HepG2 (cell line): ENCODE data around the gene GSPT2. TPM values are rescaled to one million over a fixed set of nuclear protein-coding genes. Genes with fewer than 3 reads are reported as not detected.

Experiments
- ATAC-seq: fragments of 200-7000 bp; cut with Tn5 transposase; 3 replicates; pipeline ENCODE4 v1.9.1; 2020; ENCODE audit warnings: mild to moderate bottlenecking, moderate library complexity
- BruUV-seq: library from RNA; stranded (reverse); fragments of 400-500 nt; replicated peaks from 2 replicates; lab custom pipeline; 2021; lab: Mats Ljungman, UMichigan
- CTCF ChIA-PET: fragments of 300-600 bp; formaldehyde crosslinking; extraction: SDS; loops from one replicate; lab custom pipeline; 2021; ENCODE audit warnings: low total read pairs, inconsistent platforms, low intra/inter-chr PET ratio; lab: Yijun Ruan, JAX
- POLR2A ChIA-PET: fragments of 350-600 bp; sonication (Branson Sonifier 250); formaldehyde crosslinking; loops from one replicate; lab custom pipeline; 2020; ENCODE audit warnings: antibody characterized with exemption, inconsistent platforms; lab: Yijun Ruan, JAX
- DNase-seq: peaks from one replicate; pipeline ENCODE4 v3.0.0-alpha.2; 2015; ENCODE audit warnings: low spot score
- FAIRE-seq: peaks from 3 replicates; lab custom pipeline; 2011; peaks lifted over from hg19 to GRCh38; lab: Jason Lieb, UNC
- H2AFZ ChIP-seq: one replicate; pipeline ENCODE4 v1.6.1; 2011; ENCODE audit warnings: low read length, inconsistent platforms
- H3K27ac ChIP-seq: fragments of 300-600 bp; 3 replicates; pipeline ENCODE4 v1.8.0; 2011; ENCODE audit warnings: mixed run types, mild to moderate bottlenecking, mixed read lengths, low read length, inconsistent platforms; ENCODE audit not compliant: insufficient read depth; ENCODE audit errors: extremely low read length
- H3K27me3 ChIP-seq, 2 experiments: fragments of 200-600 bp in 1 of 2; 2 replicates in 1 of 2; 3 replicates in 1 of 2; pipeline versions ENCODE4 v1.6.0 to v1.8.0; 2011; ENCODE audit warnings: low read length in 2 of 2, mild to moderate bottlenecking in 2 of 2, moderate library complexity in 2 of 2, inconsistent platforms in 1 of 2; ENCODE audit not compliant: insufficient read depth in 2 of 2, control insufficient read depth in 1 of 2
- H3K36me3 ChIP-seq, 2 experiments: fragments of 200-600 bp in 1 of 2; replicated peaks in 1 of 2; 2 replicates in 1 of 2; 3 replicates in 1 of 2; pipeline versions ENCODE4 v1.5.1 to v1.8.0; 2011; ENCODE audit warnings: low read length in 2 of 2, inconsistent platforms in 1 of 2; ENCODE audit not compliant: insufficient read depth in 2 of 2, control insufficient read depth in 1 of 2
- H3K4me1 ChIP-seq: 2 replicates; pipeline ENCODE4 v1.5.1; 2012; ENCODE audit warnings: low read length, inconsistent platforms; ENCODE audit not compliant: insufficient read depth
- H3K4me2 ChIP-seq: 2 replicates; pipeline ENCODE4 v1.6.0; 2011; ENCODE audit warnings: low read depth, low read length, inconsistent platforms
- H3K4me3 ChIP-seq, 3 experiments: fragments of 200-600 bp in 1 of 3; sonication (generic), shearing (Covaris generic) in 1 of 3; replicated peaks in 1 of 3; 2 replicates each; pipeline ENCODE4 v1.5.1; 2011 to 2016; ENCODE audit warnings: low read length in 3 of 3, inconsistent platforms in 2 of 3, low read depth in 2 of 3, mild to moderate bottlenecking in 2 of 3, control low read depth in 1 of 3, mixed read lengths in 1 of 3; ENCODE audit not compliant: insufficient read depth in 1 of 3
- H3K79me2 ChIP-seq: one replicate; pipeline ENCODE4 v1.6.1; 2011; ENCODE audit warnings: low read length, inconsistent platforms; ENCODE audit not compliant: insufficient read depth
- H3K9ac ChIP-seq: 2 replicates; pipeline ENCODE4 v1.6.0; 2011; ENCODE audit warnings: mild to moderate bottlenecking, low read depth, low read length, inconsistent platforms; ENCODE audit not compliant: insufficient read depth
- H3K9me3 ChIP-seq: 2 replicates; pipeline ENCODE4 v1.5.1; 2012; ENCODE audit warnings: mild to moderate bottlenecking, low read length
- H4K20me1 ChIP-seq: 2 replicates; pipeline ENCODE4 v1.6.0; 2011; ENCODE audit warnings: inconsistent platforms, mild to moderate bottlenecking, low read length, moderate library complexity; ENCODE audit not compliant: insufficient read depth
- NFYC ChIP-seq: IDR thresholded peaks from 2 replicates; pipeline ENCODE4 v1.6.1; 2016; ENCODE audit warnings: missing genetic modification reagents, missing compliant biosample characterization
- PAWR ChIP-seq: sonication (generic); formaldehyde crosslinking; IDR thresholded peaks from 2 replicates; pipeline ENCODE4 v1.4.0; 2020; ENCODE audit warnings: missing genetic modification reagents, mild to moderate bottlenecking, borderline replicate concordance
- ZBTB38 ChIP-seq: sonication (generic); formaldehyde crosslinking; IDR thresholded peaks from 2 replicates; pipeline ENCODE4 v1.5.1; 2020; ENCODE audit warnings: mild to moderate bottlenecking, missing genetic modification reagents
- ZFP36L2 ChIP-seq: sonication (generic); formaldehyde crosslinking; IDR thresholded peaks from 2 replicates; pipeline ENCODE4 v1.4.0; 2020; ENCODE audit warnings: missing genetic modification reagents
- ZFX ChIP-seq: sonication (generic); formaldehyde crosslinking; IDR thresholded peaks from 2 replicates; pipeline ENCODE4 v1.4.0; 2020; ENCODE audit warnings: mild to moderate bottlenecking, low read depth, missing genetic modification reagents, moderate library complexity
- ZNF431 ChIP-seq: sonication (generic); formaldehyde crosslinking; IDR thresholded peaks from 2 replicates; pipeline ENCODE4 v1.9.0; 2022; ENCODE audit warnings: missing genetic modification reagents, low read depth, mild to moderate bottlenecking, borderline replicate concordance
- ZNF883 ChIP-seq: sonication (generic); formaldehyde crosslinking; IDR thresholded peaks from 2 replicates; pipeline ENCODE4 v1.5.1; 2020; ENCODE audit warnings: mild to moderate bottlenecking, missing genetic modification reagents; ENCODE audit errors: not compliant biosample characterization
- WGBS: methylation state at CpG from one replicate; pipeline ENCODE4 v1.1.6; 2017; ENCODE audit warnings: low lambda C conversion rate; 5-methylcytosine and 5-hydroxymethylcytosine counted together
- in situ Hi-C: cut with HindIII; loops from 2 replicates; pipeline ENCODE4 v1.10.0; 2017; ENCODE audit warnings: low pct_unique_long_range_greater_than_20kb; ENCODE audit not compliant: extremely low pct_ligation_motif_present
- intact Hi-C: fragments of 100-400 bp; cut with micrococcal nuclease; formaldehyde crosslinking; loops from one replicate; pipeline ENCODE4 v1.10.0; 2022; ENCODE audit not compliant: unreplicated experiment
- polyA plus RNA-seq, 8 experiments: library from polyadenylated mRNA; depleted of rRNA in 3 of 8; stranded (reverse) in 7 of 8; unstranded in 1 of 8; fragments of >200 nt; fragmentation: Illumina TruSeq in 4 of 8; extraction: Trizol in 4 of 8; gene quantifications; 2 replicates each; pipeline versions ENCODE4 v1.2.1 to v1.2.3, GENCODE V29; 2011 to 2016; ENCODE audit warnings: low read depth in 4 of 8, missing spikeins in 1 of 8, mixed read lengths in 1 of 8; ENCODE audit not compliant: insufficient read depth in 1 of 8
- total RNA-seq, 5 experiments: library from RNA; depleted of rRNA; stranded (reverse); fragments of >200 nt; fragmentation: Illumina TruSeq; extraction: Trizol; gene quantifications; 2 replicates each; pipeline ENCODE4 v1.2.3, GENCODE V29; 2016; ENCODE audit warnings: low read depth in 1 of 5

The GSPT2 gene
- total and polyA plus RNA-seq, 2 of the 13 experiments (the other 11 are each of a cell fraction or from before 2014, with no cell fraction given), result not detected

DNA sequence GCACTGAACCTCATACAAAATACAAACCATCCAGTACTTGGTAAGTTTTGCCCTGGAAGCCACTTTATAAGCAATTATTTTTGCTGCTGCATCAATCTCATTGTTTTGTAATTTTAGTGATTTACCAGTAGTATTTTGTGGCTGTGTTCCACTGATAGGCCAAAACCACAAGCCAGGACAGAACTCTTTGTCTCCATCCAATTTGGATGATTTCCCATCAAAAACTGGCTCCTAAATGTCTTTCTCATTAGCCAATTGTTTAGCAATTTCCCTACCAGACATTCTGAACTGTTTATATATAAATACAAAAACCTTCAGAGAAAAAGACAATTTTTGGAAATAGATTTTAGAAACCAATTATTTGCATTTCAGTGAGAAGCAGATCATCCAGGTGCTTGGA, 4.4 kb downstream of the GSPT2 start:
- H3K36me3 ChIP-seq, result no peaks in the 10 kb centered on the region
- no peak for DNase-seq
- no peak for FAIRE-seq
- no peaks in the 10 kb centered on the region for H4K20me1 ChIP-seq
- ChIA-PET POLR2A (no interaction called here), CTCF (no interaction called here)
- no peak overlapping the region for H2AFZ ChIP-seq
- H3K4me2 ChIP-seq, result no peak overlapping the region
- H3K4me1 ChIP-seq, result no peaks in the 10 kb centered on the region
- H3K79me2 ChIP-seq, result no peaks in the 10 kb centered on the region
- H3K27ac ChIP-seq, result no peak overlapping the region
- BruUV-seq, result no TSS peak
- ATAC-seq, result no peak
- no peak overlapping the region for H3K9ac ChIP-seq
- no peak overlapping the region for H3K4me3 ChIP-seq
- no peaks in the 10 kb centered on the region; a peak in 1 of 5 replicates for H3K27me3 ChIP-seq
- no peaks in the 10 kb centered on the region for H3K9me3 ChIP-seq
- intact Hi-C loops, result no loop called here
- in situ Hi-C loops, result no loop called here
- TF ChIP-seq NFYC (CRISPR knock-in tag) (no peak), PAWR (CRISPR knock-in tag) (no peak), ZFX (CRISPR knock-in tag) (no peak)

DNA sequence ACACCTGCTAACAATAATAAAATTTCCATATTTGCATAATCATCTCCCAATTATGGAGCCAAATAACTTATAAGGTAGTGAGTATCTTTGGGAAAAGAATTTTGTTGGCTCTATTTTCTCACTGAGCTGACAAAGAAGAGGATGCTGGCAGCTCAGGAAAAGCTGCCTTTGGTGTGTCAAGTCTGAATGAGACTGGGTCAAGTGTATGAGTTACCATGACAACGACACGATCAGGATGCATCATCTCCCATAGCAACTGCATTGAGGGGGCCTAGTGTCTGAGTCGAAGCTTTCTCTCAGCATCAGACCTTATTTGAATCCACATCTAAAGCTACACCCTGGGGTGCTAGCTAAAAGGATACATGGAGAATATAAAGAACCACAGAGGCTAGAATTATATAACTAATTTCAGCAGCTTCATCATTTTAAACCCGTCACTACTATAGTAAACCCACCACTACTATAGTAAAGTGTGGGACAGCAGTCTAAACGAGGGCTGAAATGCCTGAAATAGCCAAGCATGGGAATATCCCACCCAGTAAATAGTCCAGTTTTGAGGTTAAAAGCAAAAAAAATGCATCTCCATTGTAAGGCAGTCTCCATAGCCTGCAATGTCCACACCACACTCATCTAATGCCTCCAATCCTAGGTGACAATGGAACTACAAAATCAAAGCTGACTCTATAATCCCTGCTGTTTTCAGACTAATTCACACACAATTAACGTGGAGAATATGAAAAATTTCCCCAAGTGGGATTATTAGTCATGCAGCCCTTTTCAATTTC, 16.0 kb downstream of the GSPT2 start:
- Histone ChIP-seq H4K20me1 (no peaks in the 10 kb centered on the region), H3K9me3 (no peaks in the 10 kb centered on the region), H3K79me2 (no peaks in the 10 kb centered on the region), H3K27ac (no peak overlapping the region), H3K36me3 (no peaks in the 10 kb centered on the region), H3K4me3 (no peak overlapping the region), H3K4me1 (no peaks in the 10 kb centered on the region), H3K27me3 (no peaks in the 10 kb centered on the region), H2AFZ (no peak overlapping the region), H3K9ac (no peak overlapping the region), H3K4me2 (no peak overlapping the region)
- DNase-seq (no peak), FAIRE-seq (no peak), ATAC-seq (no peak)
- CTCF ChIA-PET, result no interaction called here
- no TSS peak for BruUV-seq
- TF ChIP-seq ZNF431 (CRISPR knock-in tag), result no peak
- TF ChIP-seq ZFP36L2 (CRISPR knock-in tag), result no peak
- TF ChIP-seq ZNF883 (CRISPR knock-in tag), result no peak
- TF ChIP-seq ZBTB38 (CRISPR knock-in tag), result no peak
- in situ Hi-C loops, result no loop called here
- POLR2A ChIA-PET, result no interaction called here
- intact Hi-C loops, result no loop called here
- 0% methylated on average over 2 of the region's 6 CpGs for WGBS
